Suprapubic skin (tissue), 4 donors: ENCODE results near the gene GTF3C2. TPM values are rescaled to one million over a fixed set of nuclear protein-coding genes. Genes with fewer than 3 reads are reported as not detected.
"Not testable (repeated sequence)": the region's sequence is repeated elsewhere in the genome, so short reads cannot be mapped to it uniquely, and the experiment has no call there.

Experiments used
- DNase-seq, 2 donors: peaks; one replicate each; pipeline ENCODE4 v3.0.0-alpha.2; 2019; ENCODE audit warnings: low spot score in 2 of 2
- H3K27ac ChIP-seq: fragments of 200-600 bp; sonication (generic); one replicate; pipeline ENCODE4 v1.5.1; 2019
- H3K27me3 ChIP-seq: fragments of 200-600 bp; sonication (generic); one replicate; pipeline ENCODE4 v1.5.1; 2019
- H3K36me3 ChIP-seq: fragments of 200-600 bp; sonication (generic); one replicate; pipeline ENCODE4 v1.5.1; 2019
- H3K4me1 ChIP-seq: fragments of 200-600 bp; sonication (generic); one replicate; pipeline ENCODE4 v1.5.1; 2019
- H3K4me3 ChIP-seq: fragments of 200-600 bp; sonication (generic); one replicate; pipeline ENCODE4 v1.5.1; 2019; ENCODE audit warnings: mild to moderate bottlenecking
- H3K9me3 ChIP-seq: fragments of 200-600 bp; sonication (generic); one replicate; pipeline ENCODE4 v1.5.1; 2019
- EP300 ChIP-seq: sonication (generic); formaldehyde crosslinking; IDR thresholded peaks from one replicate; pipeline ENCODE4 v1.6.1; 2017; ENCODE audit warnings: antibody characterized with exemption
- POLR2A ChIP-seq, 2 donors: fragments of 450-650 bp; IDR thresholded peaks; one replicate each; pipeline ENCODE4 v1.6.1; 2017; ENCODE audit warnings: antibody characterized with exemption in 2 of 2, mild to moderate bottlenecking in 2 of 2, moderate library complexity in 2 of 2
- POLR2AphosphoS5 ChIP-seq, 3 donors: sonication (generic); formaldehyde crosslinking; IDR thresholded peaks; one replicate each; pipeline ENCODE4 v1.6.1; 2017; ENCODE audit warnings: antibody characterized with exemption in 3 of 3
- WGBS: methylation state at CpG from one replicate; pipeline ENCODE4 v1.1.5; 2018; 5-methylcytosine and 5-hydroxymethylcytosine counted together
- total RNA-seq, 4 donors: library from RNA; depleted of rRNA; stranded (reverse); fragments of >200 nt; gene quantifications; one replicate each; pipeline ENCODE4 v1.1.0, GENCODE V29; 2016
- TF ChIP-seq, protein P1 (sequence below), 2 donors: fragments of 200-600 bp in 1 of 2; fragments of 450-650 bp in 1 of 2; sonication (generic) in 1 of 2; IDR thresholded peaks; one replicate each; pipeline ENCODE4 v1.5.1; 2016 to 2019; ENCODE audit warnings: antibody characterized with exemption in 2 of 2, mild to moderate bottlenecking in 1 of 2, moderate library complexity in 1 of 2

Gene GTF3C2
- total RNA-seq, 4 donors from 2014 or later, result 53.8 to 160 (median 75.9) TPM

GRCh38 chr2:27354597-27354927, 2.0 kb downstream of the GTF3C2 start:
- 93% methylated on average over 7 of the region's 7 CpGs for WGBS
- Histone ChIP-seq H3K4me3 (no peak overlapping the region), H3K36me3 (no peaks in the 10 kb centered on the region), H3K27me3 (no peaks in the 10 kb centered on the region), H3K27ac (no peak overlapping the region), H3K9me3 (no peaks in the 10 kb centered on the region), H3K4me1 (peaks cover 38% of the 10 kb centered on the region)
- TF ChIP-seq, protein P1, sequence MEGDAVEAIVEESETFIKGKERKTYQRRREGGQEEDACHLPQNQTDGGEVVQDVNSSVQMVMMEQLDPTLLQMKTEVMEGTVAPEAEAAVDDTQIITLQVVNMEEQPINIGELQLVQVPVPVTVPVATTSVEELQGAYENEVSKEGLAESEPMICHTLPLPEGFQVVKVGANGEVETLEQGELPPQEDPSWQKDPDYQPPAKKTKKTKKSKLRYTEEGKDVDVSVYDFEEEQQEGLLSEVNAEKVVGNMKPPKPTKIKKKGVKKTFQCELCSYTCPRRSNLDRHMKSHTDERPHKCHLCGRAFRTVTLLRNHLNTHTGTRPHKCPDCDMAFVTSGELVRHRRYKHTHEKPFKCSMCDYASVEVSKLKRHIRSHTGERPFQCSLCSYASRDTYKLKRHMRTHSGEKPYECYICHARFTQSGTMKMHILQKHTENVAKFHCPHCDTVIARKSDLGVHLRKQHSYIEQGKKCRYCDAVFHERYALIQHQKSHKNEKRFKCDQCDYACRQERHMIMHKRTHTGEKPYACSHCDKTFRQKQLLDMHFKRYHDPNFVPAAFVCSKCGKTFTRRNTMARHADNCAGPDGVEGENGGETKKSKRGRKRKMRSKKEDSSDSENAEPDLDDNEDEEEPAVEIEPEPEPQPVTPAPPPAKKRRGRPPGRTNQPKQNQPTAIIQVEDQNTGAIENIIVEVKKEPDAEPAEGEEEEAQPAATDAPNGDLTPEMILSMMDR (IDR thresholded peaks at IDR 0.05), result no peak
- TF ChIP-seq EP300 (no peak), POLR2AphosphoS5 (IDR thresholded peaks at IDR 0.05) (no peak), POLR2A (IDR thresholded peaks at IDR 0.05) (no peak)
- DNase-seq, result no peak

- Histone ChIP-seq H3K4me1 (peaks cover 38% of the 10 kb centered on the region), H3K36me3 (no peaks in the 10 kb centered on the region), H3K27me3 (no peaks in the 10 kb centered on the region), H3K27ac (no peak overlapping the region), H3K4me3 (no peak overlapping the region), H3K9me3 (no peaks in the 10 kb centered on the region)
- TF ChIP-seq EP300 (no peak), POLR2A (IDR thresholded peaks at IDR 0.05) (no peak), POLR2AphosphoS5 (IDR thresholded peaks at IDR 0.05) (no peak)
- TF ChIP-seq, protein P1 (IDR thresholded peaks at IDR 0.05), result no peak
- WGBS, result 63% methylated on average over 7 of the region's 7 CpGs
- DNase-seq, result no peak
Measured at GRCh38 chr2:27353762-27354596, 2.6 kb downstream of the GTF3C2 start.

DNA sequence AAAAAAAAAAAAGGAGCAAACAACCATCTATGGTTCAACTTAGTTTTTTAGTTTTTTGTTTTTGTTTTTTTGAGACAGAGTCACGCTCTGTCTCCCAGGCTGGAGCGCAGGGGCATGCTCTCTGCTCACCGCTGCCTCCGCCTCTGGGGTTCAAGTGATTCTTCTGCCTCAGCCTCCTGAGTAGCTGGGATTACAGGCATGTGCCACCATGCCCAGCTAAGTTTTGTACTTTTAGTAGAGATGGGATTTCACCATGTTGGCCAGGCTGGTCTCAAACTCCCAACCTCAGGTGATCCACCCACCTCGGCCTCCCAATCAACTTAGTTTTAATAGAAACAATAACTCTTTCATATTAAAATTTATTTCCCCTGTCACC, 3.2 kb downstream of the GTF3C2 start:
- H3K27me3 ChIP-seq, H3K9me3 ChIP-seq, H3K4me3 ChIP-seq, H3K27ac ChIP-seq, DNase-seq, H3K36me3 ChIP-seq: not testable (repeated sequence)
- peaks cover 37% of the 10 kb centered on the region for H3K4me1 ChIP-seq
- WGBS, result 96% methylated on average over 5 of the region's 5 CpGs

GRCh38 chr2:27351802-27352598, 4.6 kb downstream of the GTF3C2 start:
- 84% methylated on average over 6 of the region's 6 CpGs for WGBS
- H3K4me1 ChIP-seq, result peaks cover 27% of the 10 kb centered on the region
- TF ChIP-seq, protein P1 (IDR thresholded peaks at IDR 0.05), result no peak
- no peak for TF ChIP-seq EP300
- no peaks in the 10 kb centered on the region for H3K9me3 ChIP-seq
- H3K27ac ChIP-seq, result no peak overlapping the region
- no peak for DNase-seq
- H3K4me3 ChIP-seq, result no peak overlapping the region
- H3K27me3 ChIP-seq, result no peaks in the 10 kb centered on the region
- no peaks in the 10 kb centered on the region for H3K36me3 ChIP-seq

- TF ChIP-seq POLR2A (IDR thresholded peaks at IDR 0.05), result no peak
- no peak for TF ChIP-seq EP300
- 84% methylated on average over 7 of the region's 7 CpGs for WGBS
- H3K27ac ChIP-seq, result no peak overlapping the region
- H3K36me3 ChIP-seq, result no peaks in the 10 kb centered on the region
- H3K4me3 ChIP-seq, result no peak overlapping the region
- DNase-seq, result no peak
- H3K27me3 ChIP-seq, result no peaks in the 10 kb centered on the region
- H3K4me1 ChIP-seq, result peaks cover 20% of the 10 kb centered on the region
- no peaks in the 10 kb centered on the region for H3K9me3 ChIP-seq
Measured at GRCh38 chr2:27350106-27350693, 6.4 kb downstream of the GTF3C2 start.

DNA sequence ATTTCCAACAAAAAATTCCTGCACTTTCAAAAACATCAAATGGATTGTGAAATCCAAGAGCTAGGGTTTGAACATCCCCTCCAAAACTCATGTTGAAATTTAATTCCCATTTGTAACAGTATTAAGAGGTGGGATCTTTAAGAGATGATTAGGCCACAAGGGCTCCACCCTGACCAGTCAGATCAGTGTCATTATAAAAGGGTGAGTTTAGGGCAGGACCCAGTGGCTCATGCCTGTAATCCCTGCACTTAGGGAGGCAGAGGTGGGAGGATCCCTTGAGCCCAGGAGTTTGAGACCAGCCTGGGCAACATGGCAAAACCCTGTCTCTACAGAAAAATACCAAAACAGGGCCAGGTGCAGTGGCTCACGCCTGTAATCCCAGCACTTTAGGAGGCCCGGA, 8.9 kb downstream of the GTF3C2 start:
- TF ChIP-seq EP300 (no peak), POLR2A (IDR thresholded peaks at IDR 0.05) (no peak), POLR2AphosphoS5 (IDR thresholded peaks at IDR 0.05) (no peak)
- TF ChIP-seq, protein P1 (IDR thresholded peaks at IDR 0.05), result no peak
- Histone ChIP-seq H3K4me3 (no peak overlapping the region), H3K27ac (no peak overlapping the region), H3K4me1 (peaks cover 4% of the 10 kb centered on the region), H3K36me3 (peaks cover 4% of the 10 kb centered on the region), H3K27me3 (no peaks in the 10 kb centered on the region), H3K9me3 (no peaks in the 10 kb centered on the region)
- WGBS, result no CpG with 5 or more reads among the region's 2 CpGs
- DNase-seq, result no peak
